SK-N-SH (cell line): ENCODE results near the gene UBE2G1. TPM values are rescaled to one million over a fixed set of nuclear protein-coding genes. Genes with fewer than 3 reads are reported as not detected.

Source experiments
- CTCF ChIA-PET: fragments of 300-600, 350-600 bp; formaldehyde crosslinking; extraction: SDS; loops from one replicate; lab custom pipeline; 2021; lab: Yijun Ruan, JAX
- POLR2A ChIA-PET: fragments of 350-600 bp; sonication (Branson Sonifier 250); formaldehyde crosslinking; extraction: SDS; loops from one replicate; lab custom pipeline; 2020; ENCODE audit warnings: antibody characterized with exemption, inconsistent platforms; lab: Yijun Ruan, JAX
- DNase-seq: peaks from one replicate; pipeline ENCODE4 v3.0.0; 2012
- H2AFZ ChIP-seq: fragments of 200-600 bp; sonication (generic); 2 replicates; pipeline ENCODE4 v1.8.1; 2016; ENCODE audit warnings: antibody characterized with exemption, mild to moderate bottlenecking, low read depth
- H3F3A ChIP-seq: fragments of 200-600 bp; sonication (generic); replicated peaks from 2 replicates; pipeline ENCODE3; 2016; ENCODE audit warnings: antibody characterized with exemption, mild to moderate bottlenecking; ENCODE audit not compliant: insufficient read depth
- H3K27ac ChIP-seq, 2 experiments: fragments of 200-500 bp in 1 of 2; fragments of 200-600 bp in 1 of 2; sonication (Bioruptor generic) in 1 of 2; sonication (generic), shearing (Covaris generic) in 1 of 2; 2 replicates each; pipeline versions ENCODE4 v1.5.1 to v1.6.1; 2014 to 2016; ENCODE audit warnings: low read depth in 2 of 2, inconsistent platforms in 1 of 2, low read length in 1 of 2, mild to moderate bottlenecking in 1 of 2, mixed read lengths in 1 of 2
- H3K27me3 ChIP-seq: fragments of 200-600 bp; sonication (generic), shearing (Covaris generic); 2 replicates; pipeline ENCODE4 v1.6.1; 2016; ENCODE audit warnings: mixed run types; ENCODE audit not compliant: insufficient read depth
- H3K36me3 ChIP-seq, 2 experiments: fragments of 200-500 bp in 1 of 2; fragments of 200-600 bp in 1 of 2; sonication (Bioruptor generic) in 1 of 2; sonication (generic) in 1 of 2; replicated peaks in 1 of 2; 2 replicates each; pipeline versions ENCODE3 to v1.5.1; 2014 to 2016; ENCODE audit warnings: low read length in 1 of 2, mild to moderate bottlenecking in 1 of 2; ENCODE audit not compliant: insufficient read depth in 2 of 2, control insufficient read depth in 1 of 2
- H3K4me1 ChIP-seq, 2 experiments: fragments of 200-500 bp in 1 of 2; fragments of 200-600 bp in 1 of 2; sonication (Bioruptor generic) in 1 of 2; sonication (generic), shearing (Covaris generic) in 1 of 2; 2 replicates each; pipeline versions ENCODE4 v1.5.1 to v1.6.1; 2014 to 2016; ENCODE audit warnings: low read depth in 1 of 2, low read length in 1 of 2, mixed run types in 1 of 2; ENCODE audit not compliant: insufficient read depth in 2 of 2, control insufficient read depth in 1 of 2
- H3K4me2 ChIP-seq: fragments of 200-600 bp; sonication (generic), shearing (Covaris generic); 2 replicates; pipeline ENCODE4 v1.6.1; 2017; ENCODE audit warnings: mixed run types
- H3K4me3 ChIP-seq, 2 experiments: fragments of 200-500 bp in 1 of 2; fragments of 200-600 bp in 1 of 2; sonication (Bioruptor generic) in 1 of 2; sonication (generic), shearing (Covaris generic) in 1 of 2; 2 replicates each; pipeline versions ENCODE4 v1.5.1 to v1.8.1; 2014 to 2016; ENCODE audit warnings: low read depth in 2 of 2, inconsistent platforms in 1 of 2, low read length in 1 of 2, mild to moderate bottlenecking in 1 of 2, mixed read lengths in 1 of 2, moderate library complexity in 1 of 2
- H3K79me2 ChIP-seq: fragments of 200-600 bp; sonication (generic); 2 replicates; pipeline ENCODE4 v1.8.1; 2017; ENCODE audit warnings: mild to moderate bottlenecking; ENCODE audit not compliant: insufficient read depth
- H3K9ac ChIP-seq: fragments of 200-600 bp; sonication (generic); 2 replicates; pipeline ENCODE4 v1.6.1; 2017; ENCODE audit warnings: mixed run types
- H3K9me2 ChIP-seq: fragments of 200-600 bp; sonication (generic); 2 replicates; pipeline ENCODE4 v1.6.1; 2017; ENCODE audit warnings: mixed run types
- H3K9me3 ChIP-seq: fragments of 200-600 bp; sonication (generic); 2 replicates; pipeline ENCODE4 v1.6.1; 2017; ENCODE audit warnings: mixed run types, mild to moderate bottlenecking, moderate library complexity
- H4K20me1 ChIP-seq: fragments of 200-600 bp; sonication (generic); 2 replicates; pipeline ENCODE4 v1.6.1; 2017; ENCODE audit warnings: mild to moderate bottlenecking, mixed run types; ENCODE audit not compliant: insufficient read depth
- ELF1 ChIP-seq: IDR thresholded peaks from 2 replicates; pipeline ENCODE4 v1.4.0; 2012
- FOSL2 ChIP-seq: IDR thresholded peaks from 2 replicates; pipeline ENCODE4 v1.4.0; 2012; ENCODE audit warnings: low read depth, mild to moderate bottlenecking, moderate library complexity, borderline replicate concordance
- GABPA ChIP-seq: IDR thresholded peaks from 2 replicates; pipeline ENCODE4 v1.4.0; 2012; ENCODE audit warnings: low read depth, mild to moderate bottlenecking
- JUND ChIP-seq: IDR thresholded peaks from 2 replicates; pipeline ENCODE4 v1.4.0; 2012
- MAX ChIP-seq: IDR thresholded peaks from 2 replicates; pipeline ENCODE4 v1.4.0; 2012; ENCODE audit warnings: low read depth
- MEF2A ChIP-seq: IDR thresholded peaks from 2 replicates; pipeline ENCODE4 v1.4.0; 2012; ENCODE audit warnings: low read depth, borderline replicate concordance
- MXI1 ChIP-seq: IDR thresholded peaks from 2 replicates; pipeline ENCODE4 v1.6.1; 2012; ENCODE audit warnings: mild to moderate bottlenecking, low read depth, low read length, improper control_type of control experiment
- PBX3 ChIP-seq: IDR thresholded peaks from 2 replicates; pipeline ENCODE4; 2012
- POLR2AphosphoS5 ChIP-seq: IDR thresholded peaks from 2 replicates; pipeline ENCODE4 v1.6.1; 2012; ENCODE audit warnings: low read depth, low read length
- RCOR1 ChIP-seq: fragments of 150-350 bp; IDR thresholded peaks from 2 replicates; pipeline ENCODE4 v1.6.1; 2017; ENCODE audit warnings: antibody characterized with exemption, low read length
- REST ChIP-seq: IDR thresholded peaks from 2 replicates; pipeline ENCODE4 v1.6.1; 2012; ENCODE audit warnings: mild to moderate bottlenecking, low read depth, low read length, moderate library complexity
- SIN3A ChIP-seq: IDR thresholded peaks from 2 replicates; pipeline ENCODE4 v1.6.1; 2012; ENCODE audit warnings: low read depth, mild to moderate bottlenecking, low read length, moderate library complexity, borderline replicate concordance
- SMC3 ChIP-seq: IDR thresholded peaks from 2 replicates; pipeline ENCODE4 v1.6.1; 2012; ENCODE audit warnings: low read depth, low read length, improper control_type of control experiment
- TAF1 ChIP-seq: IDR thresholded peaks from 2 replicates; pipeline ENCODE4 v1.6.1; 2012; ENCODE audit warnings: low read depth, mild to moderate bottlenecking, low read length, moderate library complexity, borderline replicate concordance
- YY1 ChIP-seq: IDR thresholded peaks from 2 replicates; pipeline ENCODE4 v1.4.0; 2012; ENCODE audit warnings: low read depth, mild to moderate bottlenecking
- WGBS: methylation state at CpG from one replicate; pipeline ENCODE4 v1.1.6; 2017; ENCODE audit warnings: low lambda C conversion rate; 5-methylcytosine and 5-hydroxymethylcytosine counted together
- polyA plus RNA-seq, 3 experiments: library from polyadenylated mRNA; depleted of rRNA; stranded (reverse); fragments of >200 nt; gene quantifications; 2 replicates each; pipeline ENCODE4 v1.2.3, GENCODE V29; 2012

The UBE2G1 gene
- polyA plus RNA-seq, 1 of the 3 experiments (the other 2 are of a cell fraction), result 23.2 TPM

GRCh38 chr17:4357671-4358070 lies 8.8 kb downstream of the UBE2G1 start:
- H4K20me1 ChIP-seq, result peaks cover 98% of the 10 kb centered on the region
- TF ChIP-seq SMC3 (no peak), SIN3A (no peak), RCOR1 (no peak), TAF1 (no peak), JUND (no peak), MXI1 (no peak), REST (no peak), MEF2A (no peak), FOSL2 (no peak), GABPA (no peak), YY1 (no peak), PBX3 (no peak), POLR2AphosphoS5 (no peak), ELF1 (no peak), MAX (no peak)
- DNase-seq, result no peak
- ChIA-PET POLR2A (no interaction called here), CTCF (interaction anchor here (0.9 kb wide), 1 partner anchor 142 kb away, joined by 3 read pairs; no protein-coding TSS in a partner anchor)
- H3K4me1 ChIP-seq, result no peaks in the 10 kb centered on the region
- no peaks in the 10 kb centered on the region for H3K9me2 ChIP-seq
- no peaks in the 10 kb centered on the region for H3F3A ChIP-seq
- H3K27me3 ChIP-seq, result no peaks in the 10 kb centered on the region
- H2AFZ ChIP-seq, result no peak overlapping the region
- H3K9ac ChIP-seq, result no peak overlapping the region
- peaks cover 0 to 6% of the 10 kb centered on the region in 2 experiments for H3K36me3 ChIP-seq
- 100% methylated on average over 1 of the region's 1 CpG for WGBS
- peaks cover 100% of the 10 kb centered on the region for H3K79me2 ChIP-seq
- no peak overlapping the region for H3K4me2 ChIP-seq
- H3K27ac ChIP-seq, result no peak overlapping the region
- H3K4me3 ChIP-seq, result no peak overlapping the region
- H3K9me3 ChIP-seq, result no peaks in the 10 kb centered on the region
